Renal cortex interstitium (tissue), 15 donors: ENCODE data around the gene ATXN1. TPM values are rescaled to one million over a fixed set of nuclear protein-coding genes. Genes with fewer than 3 reads are reported as not detected.

ENCODE experiments used
- DNase-seq, 11 donors: peaks; one replicate each; pipeline ENCODE4 v3.0.0-alpha.2; 2013; ENCODE audit warnings: low read depth in 9 of 11, low spot score in 4 of 11; ENCODE audit errors: extremely low read depth in 1 of 11
- long read RNA-seq, 16 experiments: transcript quantifications; one replicate each; lab custom pipeline, GENCODE V29; 2026
- polyA plus RNA-seq, 3 donors: library from polyadenylated mRNA; unstranded; fragments of 120-200 nt; gene quantifications; one replicate each; pipeline ENCODE4 v1.2.1, GENCODE V29; 2013; ENCODE audit not compliant: insufficient read length in 3 of 3

The ATXN1 gene
- polyA plus RNA-seq = 10 to 100 TPM; 19.3 to 21.9 (median 19.4) TPM
- long read RNA-seq, donor 1, partial matches to known transcripts = 5 of 6 reads
- long read RNA-seq, donor 1, other reads (novel, unspliced or antisense) = 0 of 6 reads
- long read RNA-seq, donor 2, partial matches to known transcripts = 0 of 5 reads
- long read RNA-seq, donor 2, other reads (novel, unspliced or antisense) = 0 of 5 reads
- long read RNA-seq, donor 3, partial matches to known transcripts = 0 of 2 reads
- long read RNA-seq, donor 3, other reads (novel, unspliced or antisense) = 0 of 2 reads
- long read RNA-seq, donor 4, partial matches to known transcripts = 0 of 2 reads
- long read RNA-seq, donor 4, other reads (novel, unspliced or antisense) = 0 of 2 reads
- long read RNA-seq, donor 5 = 0 reads
- long read RNA-seq, donor 6, full-length matches to known transcripts = 7 of 7 reads
- long read RNA-seq, donor 6, partial matches to known transcripts = 0 of 7 reads
- long read RNA-seq, donor 6, other reads (novel, unspliced or antisense) = 0 of 7 reads
- long read RNA-seq, donor 7, full-length matches to known transcripts = 4 of 4 reads
- long read RNA-seq, donor 7, partial matches to known transcripts = 0 of 4 reads
- long read RNA-seq, donor 7, other reads (novel, unspliced or antisense) = 0 of 4 reads
- long read RNA-seq, donor 8 = 0 reads
- long read RNA-seq, donor 9, full-length matches to known transcripts = 1 of 1 reads
- long read RNA-seq, donor 9, partial matches to known transcripts = 0 of 1 reads
- long read RNA-seq, donor 9, other reads (novel, unspliced or antisense) = 0 of 1 reads
- long read RNA-seq, donor 10, partial matches to known transcripts = 0 of 5 reads
- long read RNA-seq, donor 10, other reads (novel, unspliced or antisense) = 0 of 5 reads
- long read RNA-seq, donor 11, full-length matches to known transcripts = 1 of 1 reads
- long read RNA-seq, donor 11, partial matches to known transcripts = 0 of 1 reads
- long read RNA-seq, donor 11, other reads (novel, unspliced or antisense) = 0 of 1 reads
- long read RNA-seq, donor 12, partial matches to known transcripts = 0 of 1 reads
- long read RNA-seq, donor 12, other reads (novel, unspliced or antisense) = 0 of 1 reads
- long read RNA-seq, donor 13 = 0 reads
- long read RNA-seq, donor 14, partial matches to known transcripts = 0 of 2 reads
- long read RNA-seq, donor 14, other reads (novel, unspliced or antisense) = 0 of 2 reads
- long read RNA-seq, donor 15, partial matches to known transcripts = 0 of 1 reads
- long read RNA-seq, donor 15, other reads (novel, unspliced or antisense) = 0 of 1 reads
- long read RNA-seq, donor 16, full-length matches to known transcripts = 2 of 2 reads
- long read RNA-seq, donor 16, partial matches to known transcripts = 0 of 2 reads
- long read RNA-seq, donor 16, other reads (novel, unspliced or antisense) = 0 of 2 reads

GRCh38 chr6:16760516-16761470, at the start of gene ATXN1:
Gene ATXN1 (minus strand): TSS chr6:16761460.
- DNase-seq = peak in 5 of 11 donors; percentile 64 to 76 (median 66)

- DNase-seq = no peak
These were observed 49.2 kb upstream of the ATXN1 start for GRCh38 chr6:16810411-16810810.

- DNase-seq = no peak
These were observed 48.6 kb upstream of the ATXN1 start for GRCh38 chr6:16809753-16810358.

GRCh38 chr6:16807956-16808355, 46.7 kb upstream of the ATXN1 start:
- DNase-seq = no peak

- DNase-seq = no peak
These were observed 45.1 kb upstream of the ATXN1 start for GRCh38 chr6:16806363-16806762.

GRCh38 chr6:16805243-16805950, 44.1 kb upstream of the ATXN1 start:
- peak in 1 of 11 donors; percentile 13 for DNase-seq

GRCh38 chr6:16804546-16805242, 43.4 kb upstream of the ATXN1 start:
- DNase-seq = no peak

- DNase-seq = peak in 10 of 11 donors; percentile 72 to 91 (median 82)
These were observed 42.3 kb upstream of the ATXN1 start for GRCh38 chr6:16803294-16804200.

- DNase-seq = no peak
These were observed 40.8 kb upstream of the ATXN1 start for GRCh38 chr6:16802071-16802470.

GRCh38 chr6:16800942-16801341, 39.7 kb upstream of the ATXN1 start:
- DNase-seq = no peak

- no peak for DNase-seq
These were observed 39.1 kb upstream of the ATXN1 start for GRCh38 chr6:16800341-16800740.

GRCh38 chr6:16799279-16800193, 38.3 kb upstream of the ATXN1 start:
- DNase-seq = no peak

GRCh38 chr6:16793828-16794412, 32.7 kb upstream of the ATXN1 start:
- DNase-seq = no peak
